Activated CD4-positive, alpha-beta memory T cell treated with anti-CD3 and anti-CD28 coated beads for 36 hours (primary cell): ENCODE data around the gene ACOX3. TPM values are rescaled to one million over a fixed set of nuclear protein-coding genes. Genes with fewer than 3 reads are reported as not detected.
A peak's percentile ranks its signal among the peaks of the same experiment; 100 is the strongest.
"Not testable (repeated sequence)": the region's sequence is repeated elsewhere in the genome, so short reads cannot be mapped to it uniquely, and the experiment has no call there.

Experiments
- CTCF ChIA-PET: fragments of 350-600 bp; sonication (Branson Sonifier 250); formaldehyde crosslinking; loops from one replicate; lab custom pipeline; 2021; ENCODE audit warnings: antibody characterized with exemption, inconsistent platforms; lab: Charles Lee
- POLR2A ChIA-PET: fragments of 350-600 bp; sonication (Branson Sonifier 250); formaldehyde crosslinking; loops from one replicate; lab custom pipeline; 2021; ENCODE audit warnings: antibody characterized with exemption; lab: Charles Lee
- DNase-seq: peaks from one replicate; pipeline ENCODE4 v3.0.0-alpha.2; 2020
- H3K27ac Mint-ChIP-seq: one replicate; pipeline ENCODE4 v1.8.0; 2021; ENCODE audit warnings: mixed read lengths
- H3K27me3 Mint-ChIP-seq: one replicate; pipeline ENCODE4 v1.8.0; 2021; ENCODE audit warnings: mixed read lengths
- H3K36me3 Mint-ChIP-seq: one replicate; pipeline ENCODE4 v1.8.0; 2021; ENCODE audit warnings: mixed read lengths
- H3K4me1 Mint-ChIP-seq: one replicate; pipeline ENCODE4 v1.8.0; 2021; ENCODE audit warnings: low read depth, mixed read lengths
- H3K4me3 Mint-ChIP-seq: one replicate; pipeline ENCODE4 v1.8.0; 2021; ENCODE audit warnings: mild to moderate bottlenecking, mixed read lengths
- H3K9me3 Mint-ChIP-seq: one replicate; pipeline ENCODE4 v1.8.0; 2021; ENCODE audit warnings: mixed read lengths
- intact Hi-C: fragments of 100-400 bp; cut with micrococcal nuclease; formaldehyde crosslinking; loops from one replicate; pipeline ENCODE4 v1.15.1; 2023
- total RNA-seq, 2 experiments: library from RNA; stranded (reverse); gene quantifications; one replicate each; pipeline ENCODE4 v1.2.3, GENCODE V29; 2021

Gene ACOX3
- total RNA-seq = 10 to 100 TPM; 42.3 to 45.8 TPM

DNA sequence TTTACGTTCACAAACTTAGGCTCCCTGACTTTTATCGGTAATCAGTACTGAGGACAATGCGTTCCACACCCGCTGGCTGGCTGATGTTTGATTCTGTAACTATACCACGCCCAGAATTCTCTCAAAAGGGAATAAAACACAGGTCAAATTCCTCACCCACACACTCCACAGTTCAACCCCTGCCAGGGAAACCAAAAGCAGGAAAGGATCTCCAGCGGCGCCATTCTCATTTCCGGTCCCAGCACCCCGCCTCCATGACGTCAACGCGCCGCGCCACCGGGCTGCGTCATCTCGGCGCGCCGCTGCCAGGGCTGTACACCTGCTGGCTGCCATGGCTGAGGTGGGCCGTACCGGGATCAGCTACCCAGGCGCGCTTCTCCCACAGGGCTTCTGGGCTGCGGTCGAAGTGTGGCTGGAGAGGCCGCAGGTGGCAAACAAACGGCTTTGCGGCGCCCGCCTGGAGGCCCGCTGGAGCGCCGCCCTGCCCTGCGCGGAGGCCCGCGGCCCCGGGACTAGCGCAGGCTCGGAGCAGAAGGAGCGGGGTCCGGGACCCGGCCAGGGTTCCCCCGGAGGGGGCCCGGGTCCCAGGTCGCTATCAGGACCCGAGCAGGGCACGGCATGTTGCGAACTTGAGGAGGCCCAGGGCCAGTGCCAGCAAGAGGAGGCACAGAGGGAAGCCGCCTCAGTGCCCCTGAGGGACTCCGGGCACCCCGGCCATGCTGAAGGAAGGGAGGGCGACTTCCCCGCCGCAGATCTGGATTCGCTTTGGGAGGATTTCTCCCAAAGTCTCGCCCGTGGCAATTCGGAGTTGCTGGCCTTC, at the start of gene ACOX3, which contains the start of gene TRMT44:
Gene ACOX3 (minus strand): TSS at position 232 of the 820 bp plus-strand sequence. CDS start 24,202 bp downstream, outside the sequence.
Gene TRMT44 (plus strand): TSS at position 286 of the 820 bp plus-strand sequence. CDS start 46 bp downstream, at position 332.
- CTCF ChIA-PET = interaction anchor here (0.7 to 2.5 kb wide), 3 partner anchors 12 to 199 kb away, joined by 3 to 11 read pairs (median 4); no protein-coding TSS in a partner anchor
- POLR2A ChIA-PET = interaction anchor here (1.9 to 2.5 kb wide), 2 partner anchors 12 to 21 kb away, joined by 12 to 21 read pairs; no protein-coding TSS in a partner anchor
- Mint-ChIP-seq H3K9me3 (no peaks in the 10 kb centered on the region), H3K4me1 (peaks cover 73% of the 10 kb centered on the region), H3K36me3 (peaks cover 11% of the 10 kb centered on the region), H3K4me3 (peak within 1 kb of the TSS; percentile 95), H3K27me3 (no peaks in the 10 kb centered on the region), H3K27ac (peak within 1 kb of the TSS; percentile 99)
- intact Hi-C loops = loop anchor here (1.0 to 5.0 kb wide), 4 partner anchors 12 to 613 kb away; partner anchors contain the start of gene ABLIM2
- peak; percentile 97 for DNase-seq

GRCh38 chr4:8488791-8489369, 48.4 kb upstream of the ACOX3 start:
- Mint-ChIP-seq H3K9me3 (no peaks in the 10 kb centered on the region), H3K4me1 (no peaks in the 10 kb centered on the region), H3K27me3 (no peaks in the 10 kb centered on the region), H3K27ac (no peak overlapping the region), H3K36me3 (no peaks in the 10 kb centered on the region), H3K4me3 (no peak overlapping the region)
- DNase-seq = no peak
- ChIA-PET POLR2A (no interaction called here), CTCF (no interaction called here)
- intact Hi-C loops = no loop called here

GRCh38 chr4:8486643-8487042, 46.1 kb upstream of the ACOX3 start:
- H3K4me3 Mint-ChIP-seq, POLR2A ChIA-PET, H3K4me1 Mint-ChIP-seq, DNase-seq, H3K36me3 Mint-ChIP-seq, H3K9me3 Mint-ChIP-seq, intact Hi-C loops, H3K27me3 Mint-ChIP-seq, H3K27ac Mint-ChIP-seq, CTCF ChIA-PET: not testable (repeated sequence)

- Mint-ChIP-seq H3K27ac (no peak overlapping the region), H3K4me1 (peaks cover 3% of the 10 kb centered on the region), H3K4me3 (no peak overlapping the region), H3K27me3 (no peaks in the 10 kb centered on the region), H3K36me3 (peaks cover 18% of the 10 kb centered on the region), H3K9me3 (no peaks in the 10 kb centered on the region)
- no peak for DNase-seq
- ChIA-PET CTCF (interaction anchor here (0.9 kb wide), 1 partner anchor 18 kb away, joined by 3 read pairs; no protein-coding TSS in a partner anchor), POLR2A (no interaction called here)
- intact Hi-C loops = no loop called here
Observed at GRCh38 chr4:8480221-8480620, 39.7 kb upstream of the ACOX3 start.

DNA sequence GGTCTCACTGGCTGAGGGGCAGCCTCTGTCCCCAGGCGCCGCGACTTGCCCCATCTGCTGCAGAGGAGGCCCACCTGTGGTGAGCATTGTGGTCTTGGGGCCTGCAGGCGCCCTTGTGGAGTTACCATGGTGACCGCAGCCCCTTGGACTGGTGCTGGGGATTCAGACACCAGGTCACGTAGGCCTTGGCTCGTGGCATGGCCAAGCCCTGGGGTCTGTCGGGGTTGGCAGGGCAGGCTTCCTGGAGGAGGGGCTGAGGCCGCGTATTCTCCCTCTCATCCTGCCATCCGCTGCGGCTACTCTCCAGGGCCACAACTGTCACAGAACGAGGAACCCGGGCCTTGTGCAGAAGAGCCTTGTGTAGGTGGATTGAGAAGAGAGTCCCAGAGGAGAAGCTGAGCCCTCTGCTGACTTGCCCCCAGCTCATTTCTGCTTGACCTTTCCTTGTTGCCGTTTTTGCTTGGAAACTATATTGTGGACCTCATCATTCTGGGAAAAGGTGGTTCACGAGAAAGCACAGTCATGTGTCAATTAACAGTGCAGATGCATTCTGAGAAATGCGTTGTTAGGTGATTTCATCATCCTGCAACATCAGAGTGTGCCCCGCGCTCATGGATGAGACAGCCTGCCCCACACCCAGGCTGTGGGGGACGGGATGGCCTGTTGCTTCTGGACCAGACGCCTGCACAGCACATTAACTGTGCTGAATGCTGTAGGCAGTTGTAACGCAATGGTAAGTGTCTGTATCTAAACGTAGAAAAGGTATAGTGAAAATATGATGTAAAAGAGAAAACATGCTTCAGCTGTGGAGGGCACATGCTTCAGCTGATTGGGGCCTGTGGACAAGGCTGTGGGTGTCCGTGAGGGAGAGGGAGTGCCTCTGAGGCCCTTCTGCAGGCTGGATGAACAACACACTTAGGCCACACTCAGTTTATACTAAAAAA, 38.5 kb upstream of the ACOX3 start:
- Mint-ChIP-seq H3K27me3 (no peaks in the 10 kb centered on the region), H3K36me3 (peaks cover 18% of the 10 kb centered on the region), H3K4me3 (peak overlapping the region; percentile 24), H3K4me1 (peaks cover 3% of the 10 kb centered on the region), H3K27ac (peak overlapping the region; percentile 47), H3K9me3 (no peaks in the 10 kb centered on the region)
- ChIA-PET CTCF (interaction anchor here (0.8 kb wide), 1 partner anchor 11 kb away, joined by 4 read pairs; no protein-coding TSS in a partner anchor), POLR2A (no interaction called here)
- intact Hi-C loops = no loop called here
- peak; percentile 15 for DNase-seq

- CTCF ChIA-PET = no interaction called here
- Mint-ChIP-seq H3K27me3 (no peaks in the 10 kb centered on the region), H3K27ac (no peak overlapping the region), H3K4me3 (no peak overlapping the region), H3K9me3 (no peaks in the 10 kb centered on the region), H3K36me3 (peaks cover 18% of the 10 kb centered on the region), H3K4me1 (peaks cover 3% of the 10 kb centered on the region)
- intact Hi-C loops = no loop called here
- no peak for DNase-seq
- POLR2A ChIA-PET = no interaction called here
Observed at GRCh38 chr4:8478371-8478770, 37.8 kb upstream of the ACOX3 start.

DNA sequence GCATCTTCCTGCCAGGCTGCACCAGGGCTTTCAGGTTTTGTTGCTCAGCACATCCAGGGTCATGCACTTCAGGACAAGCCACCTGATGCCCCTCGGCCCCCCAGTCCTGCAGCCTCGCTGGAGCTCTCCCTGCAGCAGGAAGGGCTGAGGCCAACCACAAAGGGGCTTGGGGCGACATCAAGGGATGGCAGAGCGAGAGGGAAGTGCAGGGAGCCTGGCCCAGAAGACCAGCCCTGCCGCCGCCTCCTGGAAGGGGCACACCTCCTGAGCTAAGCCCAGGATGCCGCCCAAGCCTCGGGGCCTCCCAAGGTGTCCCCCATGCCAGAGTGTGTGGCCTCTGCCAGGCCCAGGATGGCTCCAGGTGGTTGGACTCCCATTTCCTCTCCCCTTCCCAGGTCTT, 37.2 kb upstream of the ACOX3 start:
- CTCF ChIA-PET = no interaction called here
- no peaks in the 10 kb centered on the region for H3K9me3 Mint-ChIP-seq
- POLR2A ChIA-PET = no interaction called here

DNA sequence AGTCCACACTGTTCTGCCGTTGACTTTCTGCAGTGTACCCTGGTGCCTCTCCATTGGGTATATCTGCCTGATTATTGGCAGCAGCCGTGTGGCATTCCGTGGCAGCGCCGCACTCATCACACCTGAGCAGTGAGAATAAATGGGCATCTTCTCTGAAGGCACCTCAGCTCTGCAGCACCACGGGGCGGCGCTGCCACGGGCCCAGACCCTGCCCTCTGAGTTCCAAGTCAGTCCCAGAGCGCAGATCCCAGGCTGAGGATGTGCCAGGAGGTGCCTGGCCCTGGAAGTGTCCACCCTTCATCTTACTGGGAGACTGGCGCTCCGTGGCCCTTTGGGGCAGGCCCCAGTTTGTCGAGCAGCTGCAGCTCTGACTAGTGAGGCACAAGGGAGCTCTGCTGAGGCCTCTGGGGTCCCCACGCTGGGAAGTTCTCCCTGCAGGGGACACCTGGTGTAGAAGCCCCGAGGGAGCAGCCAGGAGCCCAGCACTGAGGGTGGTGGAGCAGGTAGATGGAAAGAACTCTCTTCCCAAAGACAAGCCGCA, 36.6 kb upstream of the ACOX3 start:
- intact Hi-C loops = no loop called here
- no peak for DNase-seq
- Mint-ChIP-seq H3K27ac (no peak overlapping the region), H3K36me3 (peaks cover 18% of the 10 kb centered on the region), H3K9me3 (no peaks in the 10 kb centered on the region), H3K4me3 (no peak overlapping the region), H3K27me3 (no peaks in the 10 kb centered on the region), H3K4me1 (peaks cover 3% of the 10 kb centered on the region)
- ChIA-PET CTCF (interaction anchor here (0.7 kb wide), 1 partner anchor 489 kb away, joined by 3 read pairs; no protein-coding TSS in a partner anchor), POLR2A (no interaction called here)

More for the DNA sequence above, 37.2 kb upstream of the ACOX3 start:
- Mint-ChIP-seq H3K27ac (no peak overlapping the region), H3K36me3 (peaks cover 18% of the 10 kb centered on the region), H3K4me1 (peaks cover 3% of the 10 kb centered on the region), H3K27me3 (no peaks in the 10 kb centered on the region), H3K4me3 (no peak overlapping the region)
- no peak for DNase-seq
- intact Hi-C loops = no loop called here

- ChIA-PET POLR2A (no interaction called here), CTCF (no interaction called here)
- H3K36me3 Mint-ChIP-seq = peaks cover 18% of the 10 kb centered on the region
- H3K27ac Mint-ChIP-seq = no peak overlapping the region
- no peak overlapping the region for H3K4me3 Mint-ChIP-seq
- intact Hi-C loops = no loop called here
- H3K4me1 Mint-ChIP-seq = peaks cover 3% of the 10 kb centered on the region
- no peaks in the 10 kb centered on the region for H3K9me3 Mint-ChIP-seq
- no peaks in the 10 kb centered on the region for H3K27me3 Mint-ChIP-seq
- no peak for DNase-seq
Observed at GRCh38 chr4:8475751-8476575, 35.4 kb upstream of the ACOX3 start.

- intact Hi-C loops = no loop called here
- ChIA-PET POLR2A (no interaction called here), CTCF (no interaction called here)
- Mint-ChIP-seq H3K4me3 (no peak overlapping the region), H3K9me3 (no peaks in the 10 kb centered on the region), H3K27ac (no peak overlapping the region), H3K36me3 (peaks cover 20% of the 10 kb centered on the region), H3K27me3 (no peaks in the 10 kb centered on the region), H3K4me1 (peaks cover 3% of the 10 kb centered on the region)
- no peak for DNase-seq
Observed at GRCh38 chr4:8474856-8475255, 34.3 kb upstream of the ACOX3 start.
